GM12892 (cell line): ENCODE results near the gene ANKRD13A.
A peak's percentile ranks its signal among the peaks of the same experiment; 100 is the strongest.

ENCODE experiments used
- DNase-seq: peaks from one replicate; pipeline ENCODE4 v3.0.0; 2011; ENCODE audit not compliant: insufficient read length
- FAIRE-seq: peaks from 2 replicates; lab custom pipeline; 2011; peaks lifted over from hg19 to GRCh38; lab: Jason Lieb, UNC
- POLR2A ChIP-seq: IDR thresholded peaks from 2 replicates; pipeline ENCODE4 v1.6.1; 2011; ENCODE audit warnings: low read depth, low read length, control low read depth
- POLR2AphosphoS5 ChIP-seq: IDR thresholded peaks from 2 replicates; pipeline ENCODE4 v1.6.1; 2011; ENCODE audit warnings: low read depth, low read length, control low read depth
- TAF1 ChIP-seq: IDR thresholded peaks from 2 replicates; pipeline ENCODE4 v1.6.1; 2011; ENCODE audit warnings: low read depth, mild to moderate bottlenecking, control low read depth, low read length, borderline replicate concordance

Gene ANKRD13A

DNA sequence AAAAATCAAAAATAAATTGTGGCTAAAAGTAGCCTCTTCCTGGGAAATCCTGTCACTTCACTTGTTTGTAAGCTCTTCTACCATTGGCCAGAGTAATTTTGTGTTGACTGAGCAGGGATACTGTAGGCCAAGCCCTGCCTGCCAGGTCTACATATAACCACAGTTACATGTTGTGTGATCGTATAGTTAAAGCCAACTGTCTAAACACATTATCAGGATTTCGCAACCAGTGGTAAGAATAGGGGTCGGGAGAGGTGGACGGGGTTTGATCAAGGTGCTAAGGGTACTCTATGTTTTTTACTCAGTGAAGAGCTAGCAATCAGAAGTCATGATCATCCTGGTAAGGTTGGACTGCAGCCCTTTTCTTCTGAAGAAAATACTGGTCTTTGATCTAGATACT is 13.4 kb downstream of the ANKRD13A start:
- no peak for FAIRE-seq
- DNase-seq: no peak
- TF ChIP-seq POLR2A (no peak), POLR2AphosphoS5 (no peak), TAF1 (no peak)

GRCh38 chr12:110015132-110015531 is 15.9 kb downstream of the ANKRD13A start:
- FAIRE-seq (no peak), DNase-seq (no peak)
- no peak for TF ChIP-seq TAF1
- no peak for TF ChIP-seq POLR2AphosphoS5
- TF ChIP-seq POLR2A: no peak

DNA sequence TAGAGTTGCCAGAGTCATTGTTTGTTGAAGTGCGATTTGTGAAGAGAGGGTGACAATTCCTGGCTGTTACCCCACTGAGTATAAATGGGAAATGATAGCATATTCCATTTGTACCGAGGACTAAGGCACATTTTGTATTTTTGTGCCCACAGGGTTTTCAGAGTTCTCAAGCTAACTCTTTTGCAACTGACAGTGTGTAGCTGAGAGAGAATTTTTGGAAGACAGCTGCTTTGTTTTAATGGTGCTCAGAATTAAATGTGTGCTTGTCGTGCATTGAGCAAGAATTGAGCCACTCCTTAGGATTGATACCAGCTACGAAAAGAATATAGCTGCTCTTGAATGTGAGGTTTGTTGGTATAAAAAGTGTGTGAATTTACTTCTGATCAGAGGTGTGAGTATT is 21.7 kb downstream of the ANKRD13A start:
- no peak for FAIRE-seq
- TF ChIP-seq POLR2AphosphoS5 (no peak), POLR2A (no peak), TAF1 (no peak)
- no peak for DNase-seq

DNA sequence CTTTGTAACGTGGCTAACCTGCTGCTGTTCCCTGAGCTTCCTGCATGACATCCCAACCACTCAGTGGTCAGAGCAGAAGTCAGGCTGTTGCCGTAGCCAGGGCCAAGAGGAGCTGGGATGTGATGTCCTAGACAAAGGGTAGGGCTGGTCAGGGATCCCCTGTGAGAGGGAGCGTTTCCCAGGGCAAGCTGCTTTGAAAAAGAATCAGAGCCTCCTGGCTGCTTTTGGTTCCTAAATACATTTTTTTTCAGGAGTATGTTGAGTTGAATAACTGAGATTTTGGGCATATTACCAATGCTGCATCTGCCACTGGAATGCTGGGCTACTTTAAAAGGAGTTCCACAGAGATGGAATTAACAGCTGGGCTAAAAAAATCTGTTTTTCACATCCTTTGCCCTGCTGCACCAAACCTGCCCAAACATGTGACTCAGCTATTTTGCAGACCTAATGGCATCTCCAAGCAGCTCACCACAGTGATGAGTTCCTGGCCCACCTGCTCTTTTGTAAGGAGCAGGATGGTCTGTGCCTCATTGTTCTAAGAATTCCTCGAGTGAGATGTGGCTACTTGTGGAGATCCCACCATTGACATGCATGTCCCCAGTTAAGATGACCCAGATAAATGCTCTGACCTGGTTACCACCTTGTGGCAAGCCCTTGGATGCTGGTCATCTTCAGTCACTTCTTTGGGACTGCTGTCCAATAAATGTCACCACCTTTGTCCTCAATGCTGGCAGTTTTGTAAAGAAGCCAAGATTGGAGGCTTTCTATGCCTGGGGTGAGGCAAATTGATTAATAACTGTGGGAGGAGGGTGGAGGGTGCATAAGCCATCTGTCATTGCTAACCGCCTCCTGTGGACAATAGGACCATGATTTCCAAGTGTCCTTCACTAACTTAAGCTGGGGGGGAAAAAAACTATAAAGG is 24.1 kb downstream of the ANKRD13A start:
- FAIRE-seq: no peak
- TF ChIP-seq POLR2A (no peak), TAF1 (no peak), POLR2AphosphoS5 (no peak)
- DNase-seq: no peak

GRCh38 chr12:110024051-110024450 is 24.8 kb downstream of the ANKRD13A start:
- DNase-seq (no peak), FAIRE-seq (peak; percentile 17)
- TF ChIP-seq TAF1: no peak
- no peak for TF ChIP-seq POLR2A

GRCh38 chr12:110028323-110028722 is 29.1 kb downstream of the ANKRD13A start:
- FAIRE-seq: no peak
- TF ChIP-seq TAF1 (no peak), POLR2A (no peak), POLR2AphosphoS5 (no peak)

GRCh38 chr12:110029290-110029815 is 30.1 kb downstream of the ANKRD13A start:
- FAIRE-seq (no peak), DNase-seq (no peak)
- TF ChIP-seq TAF1 (no peak), POLR2A (no peak), POLR2AphosphoS5 (no peak)

More at GRCh38 chr12:110028323-110028722, 29.1 kb downstream of the ANKRD13A start:
- no peak for DNase-seq

DNA sequence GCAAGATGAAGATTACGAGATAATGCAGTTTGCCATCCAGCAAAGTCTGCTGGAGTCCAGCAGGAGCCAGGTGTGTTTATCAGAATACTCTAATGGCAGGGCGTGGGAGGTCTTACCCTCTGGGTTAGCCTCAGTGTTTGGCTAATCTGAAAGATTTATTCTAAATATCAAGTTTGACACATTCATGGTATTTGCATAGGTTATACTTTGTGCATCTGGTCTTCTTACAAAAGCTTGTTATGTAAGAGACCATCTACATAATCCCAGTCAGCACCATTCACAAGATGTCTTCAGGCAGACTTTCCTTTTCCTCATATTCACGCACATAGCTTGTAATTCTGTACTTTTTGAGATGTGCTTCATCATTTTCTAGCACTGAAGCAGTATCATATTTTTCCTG is 34.7 kb downstream of the ANKRD13A start:
- TF ChIP-seq POLR2A: no peak
- no peak for TF ChIP-seq POLR2AphosphoS5
- no peak for TF ChIP-seq TAF1
- DNase-seq (no peak), FAIRE-seq (no peak)

- no peak for FAIRE-seq
- TF ChIP-seq TAF1 (no peak), POLR2A (no peak), POLR2AphosphoS5 (no peak)
- no peak for DNase-seq
Observed at GRCh38 chr12:110035534-110036104, 36.4 kb downstream of the ANKRD13A start.

- DNase-seq (no peak), FAIRE-seq (no peak)
- TF ChIP-seq TAF1: no peak
- TF ChIP-seq POLR2A: no peak
- TF ChIP-seq POLR2AphosphoS5: no peak
Observed at GRCh38 chr12:110037315-110037714, 38.1 kb downstream of the ANKRD13A start.

- DNase-seq (no peak), FAIRE-seq (no peak)
- no peak for TF ChIP-seq POLR2AphosphoS5
- no peak for TF ChIP-seq POLR2A
- TF ChIP-seq TAF1: no peak
Observed at GRCh38 chr12:110038741-110039084, 39.5 kb downstream of the ANKRD13A start.
